Measurements from ENCODE around the gene TNIK. TPM values are rescaled to one million over a fixed set of nuclear protein-coding genes. Genes with fewer than 3 reads are reported as not detected.

The TNIK gene
- total and polyA plus RNA-seq, 10 donors, result 0.85 to 34.5 (median 14.1) TPM

GRCh38 chr3:171178714-171179113 lies 281.5 kb downstream of the TNIK start:
- H3K4me1 ChIP-seq, result peaks cover 0 to 4% (median 0%) of the 10 kb centered on the region in 6 donors
- DNase-seq, result no peak

GRCh38 chr3:171177553-171177952 lies 282.7 kb downstream of the TNIK start:
- 81 to 91% (median 87%) methylated on average over 2 of the region's 2 CpGs for WGBS, 5 donors
- TF ChIP-seq CTCF (IDR thresholded peaks at IDR 0.05 in 8 of 11, conservative IDR thresholded peaks at IDR 0.05 in 3 of 11) (no peak), POLR2AphosphoS5 (IDR thresholded peaks at IDR 0.05) (no peak), POLR2A (IDR thresholded peaks at IDR 0.05) (no peak)
- no peak for DNase-seq
- Histone ChIP-seq H3K36me3 (peaks cover 0 to 10% (median 0%) of the 10 kb centered on the region in 6 donors), H3K9me3 (no peaks in the 10 kb centered on the region), H3K27me3 (replicated peaks in 1 of 7) (no peaks in the 10 kb centered on the region), H3K27ac (no peak overlapping the region), H3K4me3 (no peak overlapping the region), H3K4me1 (peaks cover 0 to 4% (median 0%) of the 10 kb centered on the region in 6 donors)
- intact Hi-C loops (cut with DNase I; ENCODE audit: low total_unique reads), result no loop called here

More at GRCh38 chr3:171178714-171179113, 281.5 kb downstream of the TNIK start:
- Histone ChIP-seq H3K9me3 (no peaks in the 10 kb centered on the region), H3K36me3 (peaks cover 0 to 10% (median 0%) of the 10 kb centered on the region in 6 donors), H3K4me3 (no peak overlapping the region), H3K27me3 (replicated peaks in 1 of 7) (no peaks in the 10 kb centered on the region), H3K27ac (no peak overlapping the region)
- TF ChIP-seq POLR2A (IDR thresholded peaks at IDR 0.05) (no peak), CTCF (IDR thresholded peaks at IDR 0.05 in 8 of 11, conservative IDR thresholded peaks at IDR 0.05 in 3 of 11) (no peak), POLR2AphosphoS5 (IDR thresholded peaks at IDR 0.05) (no peak)
- intact Hi-C loops (cut with DNase I; ENCODE audit: low total_unique reads), result no loop called here

GRCh38 chr3:171177056-171177455 lies 283.1 kb downstream of the TNIK start:
- H3K4me1 ChIP-seq, result peaks cover 0 to 4% (median 0%) of the 10 kb centered on the region in 6 donors
- peaks cover 0 to 10% (median 0%) of the 10 kb centered on the region in 6 donors for H3K36me3 ChIP-seq
- no peak for TF ChIP-seq POLR2A (IDR thresholded peaks at IDR 0.05)
- no peak for TF ChIP-seq POLR2AphosphoS5 (IDR thresholded peaks at IDR 0.05)
- TF ChIP-seq CTCF (IDR thresholded peaks at IDR 0.05 in 8 of 11, conservative IDR thresholded peaks at IDR 0.05 in 3 of 11), result no peak
- no peak overlapping the region for H3K4me3 ChIP-seq
- no peaks in the 10 kb centered on the region for H3K27me3 ChIP-seq (replicated peaks in 1 of 7)
- H3K27ac ChIP-seq, result no peak overlapping the region
- no peak for DNase-seq
- 89 to 97% (median 94%) methylated on average over 3 of the region's 3 CpGs for WGBS, 5 donors
- intact Hi-C loops (cut with DNase I; ENCODE audit: low total_unique reads), result no loop called here
- no peaks in the 10 kb centered on the region for H3K9me3 ChIP-seq

- Histone ChIP-seq H3K4me3 (no peak overlapping the region), H3K4me1 (peaks cover 0 to 4% (median 0%) of the 10 kb centered on the region in 6 donors), H3K36me3 (peaks cover 0 to 10% (median 0%) of the 10 kb centered on the region in 6 donors), H3K9me3 (no peaks in the 10 kb centered on the region), H3K27ac (peak overlapping the region in 3 of 8 donors; percentile 7 to 16 (median 16)), H3K27me3 (replicated peaks in 1 of 7) (no peaks in the 10 kb centered on the region)
- no peak for DNase-seq
- 91 to 98% (median 92%) methylated on average over 5 of the region's 5 CpGs for WGBS, 5 donors
- intact Hi-C loops (cut with DNase I; ENCODE audit: low total_unique reads), result no loop called here
- TF ChIP-seq CTCF (IDR thresholded peaks at IDR 0.05 in 8 of 11, conservative IDR thresholded peaks at IDR 0.05 in 3 of 11), result no peak
- no peak for TF ChIP-seq POLR2AphosphoS5 (IDR thresholded peaks at IDR 0.05)
- no peak for TF ChIP-seq POLR2A (IDR thresholded peaks at IDR 0.05)
Measured at GRCh38 chr3:171176244-171176933, 283.8 kb downstream of the TNIK start.
